Stimulated activated CD4-positive, alpha-beta T cell treated with anti-CD3 and anti-CD28 coated beads, Interleukin-12 subunit alpha, Interleukin-12 subunit beta, amount 100 ng/mL, for 4 hours (primary cell): Measurements from ENCODE around the gene CALD1.

Experiments
- DNase-seq: peaks from one replicate; pipeline ENCODE4 v3.0.0-alpha.2; 2020

Gene CALD1

DNA sequence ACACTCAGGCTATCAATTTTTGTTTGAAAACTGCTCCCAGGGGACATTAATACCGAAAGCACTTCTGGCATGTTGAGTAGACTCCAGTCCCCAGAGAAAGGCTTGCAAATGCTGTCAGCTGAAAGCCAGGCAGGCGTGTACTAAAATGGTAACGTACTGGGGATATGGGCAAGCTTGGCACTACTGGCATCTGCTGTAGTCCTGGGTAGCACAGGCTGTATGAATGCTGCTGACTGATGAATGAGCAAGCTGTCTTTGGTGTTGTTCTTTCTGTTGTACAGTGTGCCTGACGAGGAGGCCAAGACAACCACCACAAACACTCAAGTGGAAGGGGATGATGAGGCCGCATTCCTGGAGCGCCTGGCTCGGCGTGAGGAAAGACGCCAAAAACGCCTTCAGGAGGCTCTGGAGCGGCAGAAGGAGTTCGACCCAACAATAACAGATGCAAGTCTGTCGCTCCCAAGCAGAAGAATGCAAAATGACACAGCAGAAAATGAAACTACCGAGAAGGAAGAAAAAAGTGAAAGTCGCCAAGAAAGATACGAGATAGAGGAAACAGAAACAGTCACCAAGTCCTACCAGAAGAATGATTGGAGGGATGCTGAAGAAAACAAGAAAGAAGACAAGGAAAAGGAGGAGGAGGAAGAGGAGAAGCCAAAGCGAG, 153.4 kb downstream of the CALD1 start:
- DNase-seq, result no peak

DNA sequence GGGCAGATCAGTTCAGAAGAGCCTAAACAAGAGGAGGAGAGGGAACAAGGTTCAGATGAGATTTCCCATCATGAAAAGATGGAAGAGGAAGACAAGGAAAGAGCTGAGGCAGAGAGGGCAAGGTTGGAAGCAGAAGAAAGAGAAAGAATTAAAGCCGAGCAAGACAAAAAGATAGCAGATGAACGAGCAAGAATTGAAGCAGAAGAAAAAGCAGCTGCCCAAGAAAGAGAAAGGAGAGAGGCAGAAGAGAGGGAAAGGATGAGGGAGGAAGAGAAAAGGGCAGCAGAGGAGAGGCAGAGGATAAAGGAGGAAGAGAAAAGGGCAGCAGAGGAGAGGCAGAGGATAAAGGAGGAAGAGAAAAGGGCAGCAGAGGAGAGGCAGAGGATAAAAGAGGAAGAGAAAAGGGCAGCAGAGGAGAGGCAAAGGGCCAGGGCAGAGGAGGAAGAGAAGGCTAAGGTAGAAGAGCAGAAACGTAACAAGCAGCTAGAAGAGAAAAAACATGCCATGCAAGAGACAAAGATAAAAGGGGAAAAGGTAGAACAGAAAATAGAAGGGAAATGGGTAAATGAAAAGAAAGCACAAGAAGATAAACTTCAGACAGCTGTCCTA, 154.1 kb downstream of the CALD1 start:
- DNase-seq, result no peak

DNA sequence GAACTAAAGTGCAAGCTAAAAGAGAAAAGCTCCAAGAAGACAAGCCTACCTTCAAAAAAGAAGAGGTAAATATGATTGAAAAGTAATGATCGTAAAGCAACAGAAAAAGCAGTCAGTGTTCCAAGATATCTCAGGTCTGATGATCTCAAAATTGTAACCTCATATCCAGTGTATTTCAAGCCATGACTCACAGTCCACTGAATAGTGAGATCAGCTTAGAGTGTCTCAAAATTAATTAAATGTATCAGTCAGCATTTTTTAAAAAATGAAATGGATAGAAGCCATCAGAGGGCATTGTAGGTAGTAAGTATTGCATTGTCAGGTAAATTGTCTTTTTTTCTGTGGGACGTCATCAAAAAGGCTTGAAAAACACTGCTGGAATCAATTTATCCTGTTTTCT, 156.3 kb downstream of the CALD1 start:
- DNase-seq, result no peak

DNA sequence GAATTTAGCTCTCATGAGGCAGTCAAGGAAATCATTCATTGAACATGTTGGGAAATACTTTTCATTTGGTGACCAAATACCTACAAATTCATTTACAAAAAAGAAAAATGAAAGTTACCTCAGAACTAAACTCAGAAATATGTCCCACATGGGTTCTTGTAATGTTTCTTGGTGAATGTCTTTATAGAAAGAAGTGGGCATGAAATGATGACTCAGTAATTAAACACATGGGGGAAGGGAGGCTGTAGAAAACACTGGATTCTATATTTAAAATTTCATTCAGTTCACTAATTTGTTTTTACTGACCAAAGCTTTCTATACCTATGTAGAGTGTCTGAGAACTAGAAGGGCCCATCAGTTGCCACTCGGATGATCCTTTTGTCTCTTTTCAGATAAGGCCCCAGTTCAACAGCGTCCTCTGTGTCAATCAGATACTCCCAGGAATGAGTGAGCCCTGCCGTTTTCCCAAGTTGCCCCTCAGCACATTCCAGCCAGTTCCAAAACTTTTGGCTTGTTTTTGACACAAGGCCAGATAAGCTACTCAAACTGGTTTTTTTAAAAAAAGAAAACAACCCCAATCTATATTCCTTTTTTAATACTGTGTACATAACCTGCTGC, 157.6 kb downstream of the CALD1 start:
- no peak for DNase-seq

DNA sequence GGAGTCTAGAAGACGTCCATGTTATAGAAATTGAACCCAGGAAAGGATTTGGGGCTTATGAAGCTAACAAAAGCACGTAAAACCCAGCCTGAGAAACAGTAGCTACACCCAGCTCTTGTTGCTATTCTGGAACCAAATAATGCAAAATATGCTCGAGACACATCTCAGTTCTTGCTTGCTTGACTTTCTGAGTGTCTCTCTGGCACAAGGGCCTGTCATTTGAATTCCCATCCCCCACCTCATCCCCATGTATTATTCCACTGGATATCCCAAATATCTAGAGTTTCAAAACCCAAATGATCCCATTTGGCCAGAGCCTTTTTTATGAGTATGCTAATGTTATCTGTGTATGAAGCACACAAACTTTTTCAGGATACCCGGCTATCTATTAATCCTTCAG, 158.7 kb downstream of the CALD1 start:
- DNase-seq, result no peak

DNA sequence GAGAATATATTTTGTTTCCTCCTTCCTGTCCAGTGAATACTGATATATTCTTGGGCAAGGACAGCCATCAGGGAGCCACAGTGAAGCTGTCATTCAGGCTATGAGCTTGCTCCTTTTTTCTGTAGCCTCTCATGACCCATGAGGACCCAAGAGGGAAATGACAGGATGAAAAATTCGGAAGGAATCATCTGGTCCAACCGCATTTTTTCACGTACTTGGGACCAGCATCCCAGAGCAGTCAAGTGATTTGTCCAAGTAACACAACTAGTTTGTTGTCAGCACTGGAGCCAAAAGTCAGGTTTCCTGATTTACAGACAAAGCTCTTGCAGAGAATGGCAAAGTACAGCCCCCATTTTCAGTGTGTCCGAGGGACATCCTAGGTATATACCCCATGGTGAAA, 159.7 kb downstream of the CALD1 start:
- DNase-seq, result no peak

DNA sequence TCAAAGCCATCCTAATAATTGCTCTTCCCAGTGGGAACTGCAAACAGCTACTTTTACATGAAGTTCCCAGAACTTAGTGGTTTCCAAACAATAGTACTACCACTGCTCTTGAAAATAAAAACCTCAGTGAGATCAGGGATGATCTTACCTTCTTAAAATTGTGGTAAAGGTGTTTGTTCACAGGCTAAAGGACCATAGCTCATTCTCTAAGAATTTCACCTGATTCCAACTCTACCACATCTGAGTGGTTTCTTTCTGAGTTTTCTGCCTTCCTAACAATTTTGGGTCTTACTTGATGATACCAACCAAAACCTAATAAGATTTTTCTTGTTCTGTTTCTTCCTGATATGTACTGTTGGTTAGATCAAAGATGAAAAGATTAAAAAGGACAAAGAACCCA, 161.3 kb downstream of the CALD1 start:
- no peak for DNase-seq

DNA sequence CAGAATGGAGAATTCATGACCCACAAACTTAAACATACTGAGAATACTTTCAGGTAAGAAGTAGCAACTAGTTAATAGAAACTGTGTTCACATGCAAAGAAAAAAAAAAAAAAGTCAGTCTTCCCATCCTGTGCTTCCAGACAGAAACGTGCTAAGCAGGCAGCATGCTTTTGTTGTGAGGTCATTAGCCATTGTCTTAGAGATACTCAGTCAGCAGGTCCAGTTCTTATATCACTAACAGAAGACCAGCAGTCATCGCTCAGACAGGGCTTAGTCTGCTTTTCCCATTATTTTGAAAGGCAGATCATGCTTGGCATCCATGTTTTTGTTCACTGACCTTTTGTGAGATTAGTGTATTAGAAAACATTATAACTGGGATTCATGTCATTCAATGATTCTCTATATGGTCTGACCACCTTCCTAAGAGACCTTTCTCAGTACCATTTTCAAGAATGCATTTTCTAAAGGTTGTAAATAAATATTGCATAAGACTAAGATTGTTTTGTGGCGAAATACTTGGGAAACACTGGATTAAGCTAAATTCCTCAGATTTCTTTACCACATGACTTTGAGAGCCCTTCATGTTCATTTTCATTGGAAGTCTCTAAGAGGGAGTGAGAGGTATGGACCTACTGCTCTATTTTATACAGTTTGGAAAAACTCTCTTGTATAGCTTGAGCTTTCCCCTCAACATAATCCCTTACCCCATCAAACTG, 161.9 kb downstream of the CALD1 start:
- DNase-seq, result no peak

DNA sequence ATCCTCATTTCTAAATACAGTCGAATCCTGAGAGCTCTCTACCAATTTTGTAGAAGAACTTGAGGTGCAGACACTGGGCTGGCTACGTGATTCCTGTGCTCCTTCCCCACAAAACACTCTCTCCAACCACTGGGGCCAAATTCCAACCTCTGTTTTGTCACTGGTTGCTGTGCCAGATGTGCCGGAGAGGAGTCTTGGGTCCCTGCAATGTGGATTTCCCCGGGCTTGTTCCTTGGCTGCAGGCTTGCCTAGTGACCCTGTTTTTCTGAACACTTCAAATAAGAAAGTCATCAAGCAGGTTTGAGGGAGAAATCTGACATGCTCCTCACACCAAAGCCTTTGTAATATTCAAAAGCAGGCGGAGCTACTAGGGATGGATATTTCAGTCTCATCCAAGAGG, 162.5 kb downstream of the CALD1 start:
- DNase-seq, result no peak

DNA sequence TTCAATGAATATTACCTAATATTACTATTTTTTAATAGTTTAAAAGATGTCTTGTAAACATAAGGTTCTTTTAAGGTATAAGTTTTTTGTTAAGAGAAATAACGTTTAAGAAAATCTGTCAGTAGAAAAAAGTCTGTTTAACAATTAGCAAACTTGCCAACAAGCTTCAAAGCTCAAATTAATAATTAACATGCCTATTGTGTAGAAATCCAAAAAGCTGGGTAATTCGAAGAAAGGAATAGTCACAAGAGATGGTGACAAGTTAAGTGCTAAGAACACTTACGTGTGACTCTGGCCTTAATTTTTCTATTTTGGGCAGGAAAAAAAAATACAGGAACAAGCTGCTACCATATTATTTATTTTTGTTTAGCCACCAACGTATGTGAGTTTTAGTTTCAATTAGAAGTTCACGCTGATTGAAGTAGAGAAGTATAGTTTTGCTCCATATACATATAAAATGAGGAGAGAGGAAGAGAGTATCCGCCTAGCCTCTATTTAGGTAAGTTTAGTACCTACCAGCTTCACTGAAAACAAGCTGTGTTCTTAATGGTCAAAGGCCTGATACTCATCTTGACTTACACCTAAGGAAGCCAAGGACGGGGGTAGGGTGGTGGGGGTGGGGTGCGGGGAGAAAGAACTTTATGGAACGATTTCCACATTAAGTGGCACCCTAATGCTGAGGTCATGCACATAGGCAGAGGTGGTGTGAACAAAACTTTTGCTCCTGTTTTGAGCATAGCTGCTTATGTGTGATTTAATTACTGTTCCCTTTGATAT, 163.4 kb downstream of the CALD1 start:
- no peak for DNase-seq

DNA sequence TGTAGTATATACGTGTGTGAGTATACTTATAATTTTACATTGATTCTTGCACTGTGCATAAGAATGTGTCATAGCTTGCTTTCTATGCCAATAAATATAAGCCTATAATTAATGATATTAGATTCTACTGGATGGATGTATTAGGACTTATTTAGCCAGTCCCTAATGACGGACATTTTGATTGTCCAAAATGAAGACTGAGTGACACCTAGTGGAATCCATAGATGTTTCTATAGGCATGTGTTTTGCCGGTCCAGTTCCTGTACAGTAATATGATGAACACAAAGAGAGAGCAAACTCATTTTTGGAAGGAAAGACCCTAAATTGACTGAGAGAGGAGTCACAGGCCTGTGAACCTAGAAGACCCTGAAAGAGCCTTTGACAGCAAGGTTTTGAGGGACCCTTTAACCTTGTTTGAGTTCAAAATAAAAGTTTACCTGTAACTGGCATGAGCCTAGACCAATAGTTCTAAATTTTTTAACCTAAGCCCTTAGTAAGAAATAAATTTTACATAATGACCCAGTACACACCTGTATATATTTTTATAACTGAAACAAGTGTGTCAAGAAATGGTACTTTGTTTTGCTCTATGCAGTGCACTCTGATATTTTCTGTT, 164.5 kb downstream of the CALD1 start:
- no peak for DNase-seq

DNA sequence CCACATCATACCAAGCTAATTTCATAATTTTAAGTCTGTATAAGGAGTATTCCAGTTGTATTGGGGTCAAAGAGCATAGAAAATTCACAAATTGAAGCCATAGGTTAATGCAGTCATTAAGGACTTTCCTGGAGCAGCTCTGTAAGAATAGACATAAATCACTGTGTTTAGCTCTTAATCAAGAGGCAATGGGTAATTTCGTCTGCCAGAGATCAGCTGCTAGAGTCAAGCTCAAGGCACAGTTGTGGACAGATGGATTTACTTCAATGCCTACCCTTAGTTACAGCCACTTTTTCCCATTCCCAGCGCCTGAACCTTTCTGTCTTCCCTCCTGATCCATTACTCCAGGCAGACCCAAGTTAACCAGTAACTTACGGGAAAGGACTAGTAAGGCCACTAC, 166.3 kb downstream of the CALD1 start:
- DNase-seq, result no peak

DNA sequence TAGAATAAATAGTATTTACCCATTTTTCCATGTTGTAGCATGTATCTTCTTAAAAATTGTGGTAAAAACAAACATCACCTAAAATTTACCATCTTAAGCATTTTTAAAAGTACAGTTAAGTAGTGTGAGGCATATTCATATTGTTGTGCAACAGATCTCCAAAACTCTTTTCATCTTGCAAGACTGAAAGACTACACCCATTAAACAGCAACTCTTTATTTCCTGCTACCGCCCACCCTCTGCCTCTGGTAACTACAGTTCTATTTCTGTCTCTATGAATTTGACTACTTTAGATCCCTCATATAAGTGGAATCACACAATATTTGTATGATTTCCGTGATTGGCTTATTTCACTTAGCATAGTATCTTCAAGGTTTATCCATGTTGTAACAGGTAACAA, 166.8 kb downstream of the CALD1 start:
- DNase-seq, result no peak

DNA sequence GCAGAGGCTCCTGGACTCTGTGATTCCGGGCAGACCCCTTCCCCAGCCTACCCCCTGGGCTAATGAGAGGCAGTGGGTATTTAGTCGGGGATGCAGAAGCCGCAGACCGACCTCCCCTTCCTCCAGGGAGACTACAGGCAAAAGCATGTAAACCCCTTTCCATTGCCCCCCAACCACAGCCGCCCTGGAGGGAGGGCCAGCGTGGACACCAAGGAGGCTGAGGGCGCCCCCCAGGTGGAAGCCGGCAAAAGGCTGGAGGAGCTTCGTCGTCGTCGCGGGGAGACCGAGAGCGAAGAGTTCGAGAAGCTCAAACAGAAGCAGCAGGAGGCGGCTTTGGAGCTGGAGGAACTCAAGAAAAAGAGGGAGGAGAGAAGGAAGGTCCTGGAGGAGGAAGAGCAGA, 167.9 kb downstream of the CALD1 start:
- no peak for DNase-seq

DNA sequence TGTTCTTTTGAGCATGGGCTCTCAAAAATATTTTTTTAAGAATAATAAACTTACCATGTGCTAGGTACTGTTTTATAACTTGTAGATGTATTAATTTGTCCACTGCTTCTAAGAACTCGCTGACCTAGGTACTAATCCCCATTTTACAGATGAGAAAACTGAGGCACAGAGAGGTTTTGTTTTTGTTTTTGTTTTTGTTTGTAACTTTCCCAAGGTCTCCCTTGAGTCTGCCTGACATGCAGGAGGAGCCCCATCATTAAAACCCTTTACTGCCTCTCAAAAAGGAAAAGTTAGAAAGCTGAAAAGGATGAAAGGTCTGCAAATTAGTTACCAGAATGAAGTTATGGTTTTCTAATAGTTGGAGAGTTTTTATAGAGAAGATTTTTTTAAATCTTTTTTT, 168.4 kb downstream of the CALD1 start:
- DNase-seq, result no peak

DNA sequence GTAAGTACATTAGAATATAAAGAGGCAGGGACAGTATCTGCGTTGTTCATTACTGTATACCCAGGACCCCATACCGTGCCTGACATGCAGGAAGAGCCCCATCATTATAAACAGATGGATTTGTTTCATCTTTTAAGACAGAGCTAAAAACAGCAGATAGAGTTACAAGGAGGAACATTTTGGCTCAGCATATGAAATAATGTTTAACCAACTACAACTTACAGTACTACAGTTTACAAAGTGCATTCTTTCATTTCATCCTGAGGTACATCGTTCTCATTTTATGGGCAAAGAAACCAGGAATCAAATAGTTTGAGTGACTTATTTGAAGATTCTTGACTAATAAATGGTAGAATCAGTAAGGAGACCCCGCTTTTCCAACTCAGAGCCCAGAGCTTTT, 168.8 kb downstream of the CALD1 start:
- DNase-seq, result no peak

DNA sequence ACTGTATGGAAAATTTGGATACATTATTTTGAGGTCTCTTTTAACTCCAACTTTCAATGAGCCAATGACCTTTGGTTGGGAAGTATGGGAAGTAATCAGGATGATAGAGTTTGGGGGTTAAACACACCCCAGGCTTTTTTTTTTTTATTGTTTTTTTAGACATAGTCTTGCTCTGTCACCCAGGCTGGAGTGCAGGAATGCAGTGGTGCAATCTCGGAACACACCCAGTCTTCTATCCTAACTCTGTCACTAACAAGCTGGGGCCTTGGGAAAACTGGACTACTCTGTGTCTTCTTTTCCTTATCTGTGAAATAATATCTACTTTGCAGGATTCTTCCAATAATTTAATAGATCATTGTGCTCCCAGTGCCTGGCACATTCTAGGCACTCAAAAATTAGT, 169.3 kb downstream of the CALD1 start:
- no peak for DNase-seq

DNA sequence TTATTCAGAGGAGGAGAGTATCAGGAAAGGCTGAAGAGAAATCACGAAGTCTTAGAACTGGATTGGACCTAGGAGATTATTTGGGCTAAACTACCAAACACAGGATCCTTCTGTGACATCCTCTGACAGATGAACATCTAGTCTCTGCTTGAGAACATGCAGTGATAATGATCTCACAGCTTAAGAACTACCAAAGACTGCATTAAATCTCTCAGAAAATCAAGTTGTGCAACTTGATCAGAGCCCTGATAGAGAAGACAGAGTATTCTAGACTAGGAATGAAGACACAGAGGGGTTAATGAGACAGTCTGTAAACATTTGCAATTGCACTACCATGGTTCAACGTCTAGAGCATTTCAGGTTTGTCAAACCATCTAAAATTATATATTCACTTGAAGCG, 169.7 kb downstream of the CALD1 start:
- no peak for DNase-seq

DNA sequence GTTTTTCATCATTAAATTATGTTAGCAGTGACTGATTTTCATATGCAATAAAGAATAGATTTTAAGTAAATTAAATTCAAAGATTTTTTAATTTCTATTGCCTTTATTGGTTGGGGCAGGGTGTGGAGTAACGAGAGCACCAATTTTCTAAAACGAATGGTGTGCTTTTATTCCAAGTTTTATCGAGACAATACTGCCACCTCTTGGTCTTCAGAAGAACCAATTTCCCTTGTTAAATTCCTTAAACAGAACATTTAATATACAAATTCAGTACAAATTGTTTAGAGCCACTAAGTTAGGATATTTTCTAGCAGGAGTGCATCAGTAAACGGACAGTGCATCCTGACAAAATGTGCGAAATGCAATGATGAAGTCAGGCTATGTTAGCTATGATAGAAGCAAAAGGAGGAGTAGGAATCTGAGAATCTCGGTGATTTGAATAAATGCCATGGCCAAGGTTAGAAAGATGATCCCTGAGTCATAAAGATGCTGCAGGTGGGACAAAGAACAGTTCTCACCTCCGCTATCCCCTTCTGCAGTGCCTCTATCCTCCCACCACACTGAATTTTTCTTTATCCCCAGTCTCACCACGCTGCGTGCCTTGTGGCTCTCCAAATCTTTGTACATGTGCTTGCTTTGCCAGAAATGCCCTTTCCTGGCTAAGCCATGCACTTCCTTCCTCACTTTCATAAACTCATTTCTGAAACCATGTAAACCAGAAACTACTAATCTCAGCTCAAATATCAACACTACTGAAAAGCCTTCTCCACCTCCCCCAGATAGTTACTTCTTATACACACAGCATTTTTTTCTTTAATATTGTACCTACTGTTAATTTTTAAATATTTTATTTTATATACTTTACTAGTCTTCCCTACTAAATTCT, 175.0 kb downstream of the CALD1 start:
- no peak for DNase-seq

DNA sequence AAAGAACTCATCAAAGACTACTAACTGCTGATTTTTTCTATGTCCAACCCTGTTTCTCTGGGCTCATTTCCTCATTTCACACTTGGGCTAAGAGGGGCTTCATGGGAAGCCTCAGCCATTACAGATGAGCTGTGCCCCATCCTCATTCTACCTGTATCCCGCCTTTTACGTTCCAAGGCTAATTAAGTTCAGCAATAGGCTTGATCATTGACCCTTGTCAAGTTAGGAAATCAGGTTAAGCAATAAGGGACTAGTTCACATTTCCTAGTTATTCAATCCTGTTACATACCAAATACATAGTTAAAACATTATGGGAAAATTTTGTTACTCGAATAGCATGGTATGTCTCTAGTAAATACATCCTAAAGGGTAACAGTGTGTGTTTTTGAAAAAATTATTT, 177.6 kb downstream of the CALD1 start:
- DNase-seq, result no peak

DNA sequence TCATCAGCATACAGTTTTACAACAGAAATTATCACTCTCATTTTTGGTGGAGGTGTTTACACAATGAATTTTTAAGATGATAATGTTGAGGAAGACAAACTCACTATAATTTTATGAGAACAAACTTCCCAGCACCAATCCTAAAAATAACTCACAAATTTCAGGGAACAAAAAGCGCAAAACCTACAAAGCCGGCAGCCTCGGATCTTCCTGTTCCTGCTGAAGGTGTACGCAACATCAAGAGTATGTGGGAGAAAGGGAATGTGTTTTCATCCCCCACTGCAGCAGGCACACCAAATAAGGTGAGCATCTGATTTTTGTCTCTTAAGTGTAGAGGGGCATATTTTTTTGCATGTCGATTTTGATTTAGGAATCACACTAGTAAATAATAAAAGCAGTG, 180.4 kb downstream of the CALD1 start:
- DNase-seq, result no peak

DNA sequence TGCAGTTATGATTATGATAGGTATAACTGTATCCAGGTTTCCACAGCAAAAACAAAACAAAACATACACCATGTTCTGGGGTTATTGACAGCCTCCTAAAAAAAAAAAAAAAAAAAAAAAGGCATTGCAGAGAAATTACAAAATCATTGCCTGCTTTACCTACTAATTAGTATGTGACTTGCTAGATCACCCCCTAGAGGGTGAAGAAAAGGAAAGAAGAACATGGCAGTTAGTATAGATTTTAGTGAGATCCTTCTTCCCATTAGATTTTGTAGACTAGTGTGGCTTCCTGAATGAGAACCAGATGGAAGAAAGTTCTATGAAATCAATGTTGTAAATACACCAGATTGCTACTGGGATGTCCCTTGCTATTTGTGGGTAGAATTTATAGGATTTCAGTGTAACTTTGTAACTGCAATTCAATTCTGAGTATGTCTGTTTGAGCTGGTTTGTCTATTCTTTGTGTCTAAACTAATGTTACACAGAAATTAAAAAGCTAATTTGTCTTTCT, 182.9 kb downstream of the CALD1 start:
- DNase-seq, result no peak
